ENCODE data around the gene MINDY2. TPM values are rescaled to one million over a fixed set of nuclear protein-coding genes. Genes with fewer than 3 reads are reported as not detected.

Gene MINDY2
- polyA plus RNA-seq, 1 donor (not counting 4 experiments of a cell fraction or from before 2014, with no cell fraction given) = 11.2 TPM

DNA sequence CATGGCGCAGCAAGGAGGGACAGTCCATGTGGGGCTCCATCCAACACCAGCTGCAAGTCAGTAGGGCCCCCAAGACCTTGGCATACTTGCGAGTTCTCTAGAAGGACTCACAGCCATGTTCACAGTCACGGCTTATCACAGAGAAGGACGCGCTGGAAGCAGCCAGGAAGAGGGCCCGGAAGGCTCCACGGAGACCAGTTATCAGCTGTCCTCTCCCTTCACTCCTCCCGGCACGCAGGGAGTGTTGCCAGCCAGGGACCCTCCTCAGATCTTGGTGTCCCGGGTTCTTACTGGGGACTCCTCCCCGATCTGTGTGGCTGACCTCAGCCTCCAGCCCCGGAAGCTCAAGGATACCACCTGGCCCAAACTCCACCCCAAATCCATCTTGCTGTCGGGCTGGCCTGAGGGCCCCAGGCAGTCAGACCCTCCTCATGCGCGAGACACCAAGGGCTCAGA, 94.4 kb downstream of the MINDY2 start:
- FAIRE-seq (no peak), DNase-seq (ENCODE audit: low read depth, low spot score) (no peak)
- H3K27ac ChIP-seq (ENCODE audit: control insufficient read depth, insufficient read depth, low read length) = peak overlapping the region; percentile 20

DNA sequence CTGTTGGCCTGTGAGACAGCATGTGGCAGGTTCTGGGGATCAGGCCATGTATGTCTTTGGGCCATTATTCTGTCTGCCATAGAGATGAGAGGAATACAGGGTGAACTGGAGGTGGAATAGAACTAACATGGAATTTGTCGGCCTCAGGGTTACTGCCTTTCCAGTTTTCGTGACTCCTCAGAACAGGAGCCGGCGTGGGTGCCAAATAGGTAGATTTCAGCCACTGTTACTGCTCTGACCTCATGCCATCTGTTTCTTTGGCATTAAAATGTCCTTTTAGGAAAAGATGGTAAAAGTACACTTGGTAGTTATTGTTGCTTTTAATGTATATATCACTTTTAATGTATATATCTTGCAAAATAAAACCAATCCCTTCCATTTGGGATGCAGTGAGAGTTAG, 96.8 kb downstream of the MINDY2 start:
- Histone ChIP-seq H3K4me3 (ENCODE audit: control insufficient read depth in 2 of 3, extremely low read depth in 1 of 3, insufficient read depth in 2 of 3, low read depth in 1 of 3, low read length in 3 of 3) (no peak overlapping the region), H3K36me3 (ENCODE audit: control insufficient read depth in 2 of 2, extremely low read depth in 1 of 2, insufficient read depth in 2 of 2, low read length in 2 of 2) (no peaks in the 10 kb centered on the region), H3K27ac (ENCODE audit: control insufficient read depth, insufficient read depth, low read length) (no peak overlapping the region), H3K79me2 (ENCODE audit: control insufficient read depth, insufficient read depth, low read length) (no peaks in the 10 kb centered on the region), H3K9me1 (ENCODE audit: control insufficient read depth, extremely low read depth, insufficient read depth, low read length) (no peaks in the 10 kb centered on the region), H3K4me1 (ENCODE audit: control insufficient read depth, extremely low read depth, insufficient read depth, low read length) (no peaks in the 10 kb centered on the region), H3K9me3 (ENCODE audit: control insufficient read depth, low read depth, low read length) (no peaks in the 10 kb centered on the region), H2AFZ (ENCODE audit: control insufficient read depth, low read length) (no peak overlapping the region), H3K27me3 (ENCODE audit: control insufficient read depth, extremely low read depth, insufficient read depth, low read length) (no peaks in the 10 kb centered on the region), H4K20me1 (ENCODE audit: control insufficient read depth, extremely low read depth, insufficient read depth, low read length) (no peaks in the 10 kb centered on the region), H3K4me2 (ENCODE audit: control insufficient read depth, extremely low read depth, insufficient read depth, low read depth, low read length) (no peak overlapping the region), H3K9ac (ENCODE audit: control insufficient read depth, extremely low read depth, insufficient read depth, low read length) (no peak overlapping the region)
- TF ChIP-seq, protein P1, sequence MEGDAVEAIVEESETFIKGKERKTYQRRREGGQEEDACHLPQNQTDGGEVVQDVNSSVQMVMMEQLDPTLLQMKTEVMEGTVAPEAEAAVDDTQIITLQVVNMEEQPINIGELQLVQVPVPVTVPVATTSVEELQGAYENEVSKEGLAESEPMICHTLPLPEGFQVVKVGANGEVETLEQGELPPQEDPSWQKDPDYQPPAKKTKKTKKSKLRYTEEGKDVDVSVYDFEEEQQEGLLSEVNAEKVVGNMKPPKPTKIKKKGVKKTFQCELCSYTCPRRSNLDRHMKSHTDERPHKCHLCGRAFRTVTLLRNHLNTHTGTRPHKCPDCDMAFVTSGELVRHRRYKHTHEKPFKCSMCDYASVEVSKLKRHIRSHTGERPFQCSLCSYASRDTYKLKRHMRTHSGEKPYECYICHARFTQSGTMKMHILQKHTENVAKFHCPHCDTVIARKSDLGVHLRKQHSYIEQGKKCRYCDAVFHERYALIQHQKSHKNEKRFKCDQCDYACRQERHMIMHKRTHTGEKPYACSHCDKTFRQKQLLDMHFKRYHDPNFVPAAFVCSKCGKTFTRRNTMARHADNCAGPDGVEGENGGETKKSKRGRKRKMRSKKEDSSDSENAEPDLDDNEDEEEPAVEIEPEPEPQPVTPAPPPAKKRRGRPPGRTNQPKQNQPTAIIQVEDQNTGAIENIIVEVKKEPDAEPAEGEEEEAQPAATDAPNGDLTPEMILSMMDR (optimal IDR thresholded peaks at IDR 0.05 in 1 of 3, IDR thresholded peaks at IDR 0.05 in 1 of 3, conservative IDR thresholded peaks at IDR 0.05 in 1 of 3; ENCODE audit: extremely low read depth in 1 of 3, insufficient read depth in 2 of 3, low read length in 3 of 3) = no peak
- no peak for TF ChIP-seq EZH2 (IDR thresholded peaks at IDR 0.05; ENCODE audit: low read length)
- DNase-seq (ENCODE audit: low read depth, low spot score) (no peak), FAIRE-seq (no peak)
- dilution Hi-C loops (cut with MboI; ENCODE audit: extremely low pct_ligation_motif_present, low sequenced_read_pairs) = no loop called here

More for the DNA sequence above, 94.4 kb downstream of the MINDY2 start:
- H3K4me2 ChIP-seq (ENCODE audit: control insufficient read depth, extremely low read depth, insufficient read depth, low read depth, low read length) = peak overlapping the region; percentile 37
- dilution Hi-C loops (cut with MboI; ENCODE audit: extremely low pct_ligation_motif_present, low sequenced_read_pairs) = no loop called here
- no peaks in the 10 kb centered on the region for H3K9me1 ChIP-seq (ENCODE audit: control insufficient read depth, extremely low read depth, insufficient read depth, low read length)
- H3K4me3 ChIP-seq (ENCODE audit: control insufficient read depth in 2 of 3, extremely low read depth in 1 of 3, insufficient read depth in 2 of 3, low read depth in 1 of 3, low read length in 3 of 3) = no peak overlapping the region
- no peaks in the 10 kb centered on the region for H3K36me3 ChIP-seq (ENCODE audit: control insufficient read depth in 2 of 2, extremely low read depth in 1 of 2, insufficient read depth in 2 of 2, low read length in 2 of 2)
- peaks cover 5% of the 10 kb centered on the region for H3K4me1 ChIP-seq (ENCODE audit: control insufficient read depth, extremely low read depth, insufficient read depth, low read length)
- H2AFZ ChIP-seq (ENCODE audit: control insufficient read depth, low read length) = peak overlapping the region; percentile 62
- H3K79me2 ChIP-seq (ENCODE audit: control insufficient read depth, insufficient read depth, low read length) = no peaks in the 10 kb centered on the region
- TF ChIP-seq, protein P1 (optimal IDR thresholded peaks at IDR 0.05 in 1 of 3, IDR thresholded peaks at IDR 0.05 in 1 of 3, conservative IDR thresholded peaks at IDR 0.05 in 1 of 3; ENCODE audit: extremely low read depth in 1 of 3, insufficient read depth in 2 of 3, low read length in 3 of 3) = no peak
- no peak for TF ChIP-seq EZH2 (IDR thresholded peaks at IDR 0.05; ENCODE audit: low read length)
- H3K9me3 ChIP-seq (ENCODE audit: control insufficient read depth, low read depth, low read length) = no peaks in the 10 kb centered on the region
- H3K9ac ChIP-seq (ENCODE audit: control insufficient read depth, extremely low read depth, insufficient read depth, low read length) = no peak overlapping the region
- no peaks in the 10 kb centered on the region for H3K27me3 ChIP-seq (ENCODE audit: control insufficient read depth, extremely low read depth, insufficient read depth, low read length)
- H4K20me1 ChIP-seq (ENCODE audit: control insufficient read depth, extremely low read depth, insufficient read depth, low read length) = no peaks in the 10 kb centered on the region

All from keratinocyte (primary cell).